Measurements from ENCODE around the gene PROSER2.

GRCh38 chr10:11893749-11894278, 70.7 kb downstream of the PROSER2 start:
- TF ChIP-seq POLR2A (IDR thresholded peaks at IDR 0.05; ENCODE audit: low read depth, low read length) (no peak), POLR2AphosphoS5 (IDR thresholded peaks at IDR 0.05; ENCODE audit: low read depth, low read length) (no peak), TAF1 (IDR thresholded peaks at IDR 0.05; ENCODE audit: borderline replicate concordance, low read depth, low read length) (no peak)
